Vagina (tissue), 2 donors: ENCODE data around the gene SAMD15. TPM values are rescaled to one million over a fixed set of nuclear protein-coding genes. Genes with fewer than 3 reads are reported as not detected.

ENCODE experiments used
- DNase-seq, 2 donors: peaks; one replicate each; pipeline ENCODE4 v3.0.0-alpha.2; 2017; ENCODE audit errors: extremely low spot score in 2 of 2
- H3K27ac ChIP-seq: fragments of 200-600 bp; sonication (generic); one replicate; pipeline ENCODE4 v1.5.1; 2019
- H3K27me3 ChIP-seq: fragments of 200-600 bp; sonication (generic); one replicate; pipeline ENCODE4 v1.5.1; 2019
- H3K36me3 ChIP-seq, 2 donors: fragments of 200-600 bp; sonication (generic); one replicate each; pipeline ENCODE4 v1.5.1; 2017 to 2019
- H3K4me1 ChIP-seq: fragments of 200-600 bp; sonication (generic); one replicate; pipeline ENCODE4 v1.5.1; 2019
- H3K4me3 ChIP-seq, 2 donors: fragments of 200-600 bp; sonication (generic); 1 replicate in 1 of 2; 2 replicates in 1 of 2; pipeline ENCODE4 v1.5.1; 2016 to 2019
- H3K9me3 ChIP-seq: fragments of 200-600 bp; sonication (generic); one replicate; pipeline ENCODE4 v1.5.1; 2019
- POLR2A ChIP-seq, 2 donors: fragments of 450-650 bp; IDR thresholded peaks; one replicate each; pipeline ENCODE4 v1.6.1; 2017; ENCODE audit warnings: antibody characterized with exemption in 2 of 2, mild to moderate bottlenecking in 2 of 2, moderate library complexity in 2 of 2
- POLR2AphosphoS5 ChIP-seq, 2 donors: sonication (generic); formaldehyde crosslinking; IDR thresholded peaks; one replicate each; pipeline ENCODE4 v1.9.0; 2017; ENCODE audit warnings: antibody characterized with exemption in 2 of 2, mild to moderate bottlenecking in 2 of 2, low read depth in 1 of 2; ENCODE audit not compliant: insufficient read depth in 1 of 2
- intact Hi-C: fragments of 100-400 bp; cut with DNase I; formaldehyde crosslinking; loops from one replicate; pipeline ENCODE4 v1.15.1; 2023
- total RNA-seq: library from RNA; depleted of rRNA; stranded (reverse); fragments of >200 nt; gene quantifications from one replicate; pipeline ENCODE4 v1.2.3, GENCODE V29; 2016
- TF ChIP-seq, protein P1 (sequence below), 3 experiments: fragments of 450-650 bp in 2 of 3; fragments of 200-600 bp in 1 of 3; sonication (generic) in 1 of 3; IDR thresholded peaks; one replicate each; pipeline ENCODE4 v1.5.1; 2017 to 2019; ENCODE audit warnings: antibody characterized with exemption in 3 of 3, mild to moderate bottlenecking in 2 of 3, moderate library complexity in 2 of 3

SAMD15 gene
- total RNA-seq, 1 donor from 2014 or later: not detected

DNA sequence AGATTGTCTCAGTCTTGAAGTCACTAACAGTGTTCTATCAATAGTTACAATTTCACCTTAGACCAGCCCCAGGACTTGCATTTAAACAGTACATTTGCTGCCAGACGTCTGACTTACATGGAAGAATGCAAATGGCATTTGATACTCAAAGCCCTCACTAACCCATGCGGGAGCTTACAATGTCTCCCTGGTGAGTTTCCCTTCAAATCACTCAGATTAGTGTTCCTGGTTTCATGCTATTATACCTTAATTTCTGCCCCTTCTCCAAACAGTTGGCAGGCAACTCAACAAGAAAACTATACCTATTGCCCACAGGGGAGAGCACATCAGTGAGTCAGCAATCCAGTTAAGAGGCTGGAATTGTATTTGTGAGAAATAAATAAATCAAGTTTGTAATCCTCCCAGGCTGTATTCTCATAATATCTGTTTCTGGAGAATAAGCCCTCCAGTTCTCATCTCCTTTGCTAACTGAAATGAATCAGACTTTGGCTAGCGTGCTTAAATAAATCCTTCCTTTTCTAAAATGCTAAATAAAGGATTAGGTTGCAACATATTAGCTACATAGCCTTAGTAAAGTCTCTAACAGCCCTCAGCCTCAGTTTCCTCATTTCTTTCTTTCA lies 32.7 kb upstream of the SAMD15 start:
- no peak overlapping the region for H3K27ac ChIP-seq
- intact Hi-C loops: no loop called here
- peaks cover 4 to 27% of the 10 kb centered on the region in 2 donors for H3K36me3 ChIP-seq
- TF ChIP-seq POLR2A (IDR thresholded peaks at IDR 0.05) (no peak), POLR2AphosphoS5 (IDR thresholded peaks at IDR 0.05; ENCODE audit: insufficient read depth in 1 of 2, low read depth in 1 of 2) (no peak)
- TF ChIP-seq, protein P1, sequence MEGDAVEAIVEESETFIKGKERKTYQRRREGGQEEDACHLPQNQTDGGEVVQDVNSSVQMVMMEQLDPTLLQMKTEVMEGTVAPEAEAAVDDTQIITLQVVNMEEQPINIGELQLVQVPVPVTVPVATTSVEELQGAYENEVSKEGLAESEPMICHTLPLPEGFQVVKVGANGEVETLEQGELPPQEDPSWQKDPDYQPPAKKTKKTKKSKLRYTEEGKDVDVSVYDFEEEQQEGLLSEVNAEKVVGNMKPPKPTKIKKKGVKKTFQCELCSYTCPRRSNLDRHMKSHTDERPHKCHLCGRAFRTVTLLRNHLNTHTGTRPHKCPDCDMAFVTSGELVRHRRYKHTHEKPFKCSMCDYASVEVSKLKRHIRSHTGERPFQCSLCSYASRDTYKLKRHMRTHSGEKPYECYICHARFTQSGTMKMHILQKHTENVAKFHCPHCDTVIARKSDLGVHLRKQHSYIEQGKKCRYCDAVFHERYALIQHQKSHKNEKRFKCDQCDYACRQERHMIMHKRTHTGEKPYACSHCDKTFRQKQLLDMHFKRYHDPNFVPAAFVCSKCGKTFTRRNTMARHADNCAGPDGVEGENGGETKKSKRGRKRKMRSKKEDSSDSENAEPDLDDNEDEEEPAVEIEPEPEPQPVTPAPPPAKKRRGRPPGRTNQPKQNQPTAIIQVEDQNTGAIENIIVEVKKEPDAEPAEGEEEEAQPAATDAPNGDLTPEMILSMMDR (IDR thresholded peaks at IDR 0.05): no peak
- no peaks in the 10 kb centered on the region for H3K27me3 ChIP-seq
- H3K4me3 ChIP-seq: no peak overlapping the region
- no peaks in the 10 kb centered on the region for H3K4me1 ChIP-seq
- no peak for DNase-seq
- no peaks in the 10 kb centered on the region for H3K9me3 ChIP-seq

- H3K9me3 ChIP-seq: no peaks in the 10 kb centered on the region
- no peak overlapping the region for H3K27ac ChIP-seq
- H3K36me3 ChIP-seq: peaks cover 3 to 11% of the 10 kb centered on the region in 2 donors
- intact Hi-C loops: no loop called here
- H3K27me3 ChIP-seq: no peaks in the 10 kb centered on the region
- no peak overlapping the region for H3K4me3 ChIP-seq
- no peaks in the 10 kb centered on the region for H3K4me1 ChIP-seq
- TF ChIP-seq POLR2A (IDR thresholded peaks at IDR 0.05) (no peak), POLR2AphosphoS5 (IDR thresholded peaks at IDR 0.05; ENCODE audit: insufficient read depth in 1 of 2, low read depth in 1 of 2) (no peak)
- TF ChIP-seq, protein P1 (IDR thresholded peaks at IDR 0.05): no peak
- no peak for DNase-seq
Observed at GRCh38 chr14:77346495-77346894, 30.7 kb upstream of the SAMD15 start.

DNA sequence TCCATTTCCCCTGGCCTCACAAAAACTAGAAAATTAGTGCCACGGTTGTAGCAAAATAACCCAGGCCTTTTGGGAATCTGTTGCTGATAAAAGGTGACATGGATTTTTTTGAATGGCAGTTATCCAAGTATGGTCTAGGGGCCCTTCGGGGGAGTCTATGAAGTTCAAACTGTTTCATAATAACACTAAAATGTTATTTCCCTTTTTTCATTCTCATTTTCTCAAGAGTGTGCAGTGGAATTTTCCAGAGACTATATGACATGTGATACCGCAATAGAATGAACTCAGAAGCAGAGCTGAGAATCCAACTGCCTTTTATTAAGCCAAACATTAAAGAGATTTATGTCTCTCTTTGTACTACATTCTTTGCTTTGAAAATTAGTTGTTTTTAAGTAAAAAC lies 29.4 kb upstream of the SAMD15 start:
- no peaks in the 10 kb centered on the region for H3K36me3 ChIP-seq
- H3K4me3 ChIP-seq: no peak overlapping the region
- no peaks in the 10 kb centered on the region for H3K9me3 ChIP-seq
- H3K27me3 ChIP-seq: no peaks in the 10 kb centered on the region
- no peak overlapping the region for H3K27ac ChIP-seq
- H3K4me1 ChIP-seq: no peaks in the 10 kb centered on the region
- DNase-seq: no peak
- no peak for TF ChIP-seq POLR2A (IDR thresholded peaks at IDR 0.05)
- TF ChIP-seq, protein P1 (IDR thresholded peaks at IDR 0.05): no peak
- no peak for TF ChIP-seq POLR2AphosphoS5 (IDR thresholded peaks at IDR 0.05; ENCODE audit: insufficient read depth in 1 of 2, low read depth in 1 of 2)
- intact Hi-C loops: no loop called here

- Histone ChIP-seq H3K27me3 (no peaks in the 10 kb centered on the region), H3K9me3 (no peaks in the 10 kb centered on the region), H3K27ac (no peak overlapping the region), H3K36me3 (no peaks in the 10 kb centered on the region), H3K4me3 (no peak overlapping the region), H3K4me1 (no peaks in the 10 kb centered on the region)
- no peak for DNase-seq
- intact Hi-C loops: no loop called here
- TF ChIP-seq POLR2A (IDR thresholded peaks at IDR 0.05): no peak
- TF ChIP-seq, protein P1 (IDR thresholded peaks at IDR 0.05): no peak
- no peak for TF ChIP-seq POLR2AphosphoS5 (IDR thresholded peaks at IDR 0.05; ENCODE audit: insufficient read depth in 1 of 2, low read depth in 1 of 2)
Observed at GRCh38 chr14:77353469-77354141, 23.6 kb upstream of the SAMD15 start.

DNA sequence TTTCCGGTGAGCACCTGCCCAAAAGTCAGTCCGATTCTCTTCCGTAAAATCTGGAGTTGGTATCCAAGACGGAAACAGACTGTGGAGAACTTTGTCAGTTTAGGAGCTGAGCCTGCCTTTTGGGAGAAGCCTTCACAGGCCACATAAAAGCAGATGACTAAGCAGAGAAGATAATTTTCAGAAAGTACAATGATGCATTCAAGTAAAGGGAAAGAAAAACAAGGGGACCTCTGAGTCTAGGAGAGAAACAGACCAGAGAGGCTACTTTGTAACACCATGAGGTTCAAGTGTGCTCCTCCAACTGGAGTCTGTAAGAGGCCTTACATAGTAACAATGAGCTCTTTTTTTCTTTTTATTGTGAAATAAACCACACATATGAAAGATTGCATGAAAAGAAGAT lies 21.4 kb upstream of the SAMD15 start:
- no peak overlapping the region for H3K27ac ChIP-seq
- TF ChIP-seq, protein P1 (IDR thresholded peaks at IDR 0.05): no peak
- TF ChIP-seq POLR2A (IDR thresholded peaks at IDR 0.05) (no peak), POLR2AphosphoS5 (IDR thresholded peaks at IDR 0.05; ENCODE audit: insufficient read depth in 1 of 2, low read depth in 1 of 2) (no peak)
- intact Hi-C loops: no loop called here
- H3K36me3 ChIP-seq: no peaks in the 10 kb centered on the region
- no peaks in the 10 kb centered on the region for H3K4me1 ChIP-seq
- no peak overlapping the region for H3K4me3 ChIP-seq
- no peaks in the 10 kb centered on the region for H3K9me3 ChIP-seq
- H3K27me3 ChIP-seq: no peaks in the 10 kb centered on the region
- no peak for DNase-seq
